GM21360 (cell line): ENCODE data around the gene NFS1.
"Not testable (repeated sequence)": the region's sequence is repeated elsewhere in the genome, so short reads cannot be mapped to it uniquely, and the experiment has no call there.

Source experiments
- ATAC-seq: cut with Tn5 transposase; IDR thresholded peaks from one replicate; pipeline ENCODE4 v1.9.1; 2021; ENCODE audit warnings: mild to moderate bottlenecking, moderate library complexity; ENCODE audit not compliant: unreplicated experiment

Gene NFS1

GRCh38 chr20:35699127-35699956 lies at the start of gene NFS1, which contains the start of gene ROMO1:
Gene NFS1 (minus strand): TSS chr20:35699352. CDS start chr20:35699288, 64 bp downstream.
Gene ROMO1 (plus strand): TSS chr20:35699405. CDS start chr20:35699633, 228 bp downstream.
- peak; percentile 63 for ATAC-seq

- not testable (repeated sequence) for ATAC-seq
Observed at GRCh38 chr20:35744492-35744841, 45.3 kb upstream of the NFS1 start.

DNA sequence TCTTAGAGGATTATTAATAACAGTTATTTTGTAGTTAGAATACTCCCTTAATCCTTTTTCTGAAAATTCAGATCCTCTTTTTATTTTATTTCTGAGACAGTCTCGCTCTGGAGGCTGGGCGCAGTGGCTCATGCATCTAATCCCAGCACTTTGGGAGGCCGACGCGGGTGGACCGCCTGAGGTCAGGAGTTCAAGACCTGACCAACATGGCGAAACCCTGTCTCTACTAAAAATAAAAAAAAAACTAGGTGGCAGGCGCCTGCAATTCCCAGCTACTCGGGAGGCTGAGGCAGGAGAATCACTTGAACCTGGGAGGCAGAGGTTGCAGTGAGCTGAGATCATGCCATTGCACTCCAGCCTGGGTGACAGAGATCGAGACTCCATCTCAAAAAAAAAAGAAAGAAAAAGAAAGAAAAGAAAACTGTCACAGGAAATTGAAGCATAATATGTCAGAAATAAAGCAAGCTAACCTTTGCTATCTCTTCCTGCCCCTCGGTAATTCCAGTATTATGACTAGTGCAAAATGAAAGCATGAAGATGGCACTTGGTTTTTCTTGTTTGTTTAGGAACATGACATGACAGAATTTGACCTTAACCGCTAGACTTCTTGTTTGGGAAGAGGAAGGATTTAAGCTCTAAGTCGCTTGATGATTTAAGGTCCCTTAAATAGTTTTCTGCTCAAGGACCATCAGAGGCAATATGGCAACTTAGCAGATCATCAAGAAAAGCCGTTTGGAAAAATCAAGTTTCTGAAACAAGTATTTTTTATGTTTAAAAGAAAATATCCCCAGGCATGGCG lies 44.7 kb upstream of the NFS1 start:
- ATAC-seq, result no peak

DNA sequence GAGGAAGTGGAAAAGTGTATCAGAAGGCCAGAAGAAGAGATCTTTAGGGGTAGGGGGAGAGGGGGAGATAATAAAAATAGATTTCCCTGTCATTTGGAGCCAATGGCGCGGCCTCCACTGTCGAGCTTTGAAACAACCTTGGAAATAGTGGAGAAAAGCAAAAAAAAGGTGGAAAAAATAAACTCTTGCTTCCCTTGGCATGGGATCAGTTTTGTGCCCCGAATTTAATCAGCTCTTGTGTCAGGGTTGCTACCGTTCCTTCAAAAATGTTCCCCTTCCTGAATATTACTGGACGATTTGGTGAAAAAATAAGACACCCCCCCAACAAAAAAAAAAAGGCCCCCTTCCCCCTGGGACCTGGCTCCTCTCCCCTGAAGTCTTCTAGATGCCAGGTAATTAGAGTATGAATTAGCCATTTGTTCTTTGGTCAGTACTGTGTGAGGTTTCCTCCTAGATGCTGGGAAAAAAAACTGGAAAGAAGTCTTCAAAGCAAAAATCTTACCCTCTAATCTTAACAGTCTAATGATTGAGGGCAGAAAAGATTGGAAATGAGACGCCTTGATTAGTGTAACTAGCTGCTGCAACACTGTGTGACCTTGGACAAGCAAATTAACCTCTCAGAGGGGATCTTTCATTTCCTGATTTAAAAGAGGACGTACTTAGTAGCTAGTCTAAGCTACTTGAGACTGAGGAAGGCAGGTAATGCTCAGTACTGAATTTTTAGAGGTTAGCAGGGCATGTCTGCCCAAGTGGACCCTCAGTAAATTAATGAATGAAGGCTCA lies 43.8 kb upstream of the NFS1 start:
- no peak for ATAC-seq

DNA sequence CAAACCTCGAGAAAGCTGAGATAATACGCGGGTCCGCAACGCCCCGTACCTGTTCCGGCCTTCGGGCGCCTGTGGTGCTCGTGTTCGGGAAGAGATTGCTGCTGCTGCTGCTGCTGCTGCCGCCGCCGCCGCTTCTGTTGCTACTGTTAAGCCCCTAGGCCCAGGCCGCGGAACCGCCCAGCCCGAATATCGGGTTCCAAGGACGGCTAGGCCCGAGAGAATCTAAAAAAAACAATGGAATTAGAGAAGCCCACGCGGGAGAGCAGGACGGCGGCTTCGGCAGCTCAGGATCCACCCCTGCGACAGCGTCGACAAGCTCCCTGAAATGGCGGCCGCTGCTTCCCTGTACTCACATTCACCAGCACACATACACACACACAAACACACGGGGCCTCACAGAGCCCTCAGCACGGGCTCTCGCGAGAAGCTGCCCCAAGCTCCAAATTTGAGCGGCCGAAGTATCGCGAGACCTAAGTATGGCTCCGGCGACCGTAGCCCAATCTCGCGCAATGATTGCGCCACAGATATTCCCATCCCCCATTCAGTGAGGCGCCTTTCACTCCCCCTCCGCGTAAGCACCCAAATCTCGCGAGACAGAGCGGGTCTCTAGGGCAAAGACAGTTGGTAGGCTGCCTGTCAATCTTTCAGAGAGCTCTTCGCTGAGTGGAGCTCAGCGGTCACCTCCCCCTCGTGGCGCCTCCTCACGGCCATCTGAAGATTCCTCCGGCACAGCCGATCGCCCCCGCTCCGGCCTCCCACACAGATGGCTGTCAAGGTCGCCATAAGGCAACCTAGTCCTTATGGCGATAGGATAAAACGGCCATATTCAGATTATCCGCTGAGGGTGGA lies 43.0 kb upstream of the NFS1 start, which contains the start of gene RBM39:
TSS of gene RBM39 (minus strand) at position 369 of the 849 bp plus-strand sequence. CDS start 1,386 bp downstream, outside the sequence.
- peak; percentile 77 for ATAC-seq

GRCh38 chr20:35739294-35740163 lies 40.4 kb upstream of the NFS1 start:
- no peak for ATAC-seq

- ATAC-seq, result no peak
Observed at GRCh38 chr20:35738410-35739179, 39.4 kb upstream of the NFS1 start.

- ATAC-seq, result no peak
Observed at GRCh38 chr20:35737865-35738333, 38.7 kb upstream of the NFS1 start.

- ATAC-seq, result no peak
Observed at GRCh38 chr20:35735826-35736470, 36.8 kb upstream of the NFS1 start.

DNA sequence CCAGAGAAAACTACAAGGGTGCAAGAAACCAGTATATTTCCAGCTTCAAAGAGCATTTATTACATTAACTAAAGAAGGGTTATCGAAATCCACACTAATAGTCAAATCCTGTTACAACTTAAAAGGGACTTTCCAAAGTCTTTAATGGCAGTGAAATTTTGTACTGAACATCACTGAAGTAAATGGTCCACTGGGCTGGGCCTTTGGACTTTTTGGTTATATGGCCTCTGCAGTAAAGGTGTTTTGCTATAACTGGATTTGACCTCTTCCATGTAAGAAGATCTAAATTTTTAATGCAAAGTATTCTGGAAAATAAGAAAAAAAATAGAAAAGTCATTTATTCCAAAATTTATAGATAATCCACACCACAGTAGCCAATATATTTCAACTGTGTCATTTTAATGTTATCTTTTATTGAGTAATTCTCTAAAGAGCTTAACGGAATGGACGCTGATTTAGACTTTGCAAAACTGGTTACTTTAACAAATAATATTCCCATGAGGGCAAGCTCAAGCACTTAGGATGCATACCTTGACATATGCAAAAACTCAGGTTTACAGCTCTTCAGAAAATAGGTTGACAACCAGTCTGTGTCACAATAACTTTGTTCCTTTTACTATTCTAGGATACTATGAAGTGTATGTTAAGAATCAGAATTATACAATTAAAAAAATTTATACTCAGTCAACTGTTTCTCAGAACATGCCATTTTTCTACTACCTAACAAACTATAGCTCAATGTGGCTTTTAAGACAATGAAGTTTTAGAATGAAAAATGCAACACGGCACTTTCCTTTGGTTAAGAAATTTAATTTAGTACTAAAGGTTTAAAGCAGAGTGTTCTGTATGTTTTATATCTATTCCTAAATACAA lies 35.9 kb upstream of the NFS1 start:
- no peak for ATAC-seq

DNA sequence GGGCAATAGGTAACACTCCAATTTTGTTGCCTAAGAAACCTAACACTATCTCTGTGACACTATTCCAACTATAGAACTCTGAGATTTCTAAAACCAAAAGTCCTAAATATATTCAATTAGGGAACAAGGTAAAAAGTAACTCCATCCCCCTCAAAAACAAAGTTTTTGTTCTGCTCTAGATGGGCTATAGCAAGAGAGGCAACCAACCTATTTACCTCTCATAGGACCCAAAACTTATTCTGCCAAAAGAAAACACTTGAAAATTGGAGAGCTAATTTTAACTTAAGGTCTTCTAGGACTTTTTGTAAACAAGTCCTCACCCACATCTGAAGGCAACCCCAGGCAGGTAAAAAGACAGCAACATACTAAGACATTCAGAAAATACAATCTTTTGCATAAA lies 35.2 kb upstream of the NFS1 start:
- no peak for ATAC-seq

- no peak for ATAC-seq
Observed at GRCh38 chr20:35732644-35732982, 33.5 kb upstream of the NFS1 start.

DNA sequence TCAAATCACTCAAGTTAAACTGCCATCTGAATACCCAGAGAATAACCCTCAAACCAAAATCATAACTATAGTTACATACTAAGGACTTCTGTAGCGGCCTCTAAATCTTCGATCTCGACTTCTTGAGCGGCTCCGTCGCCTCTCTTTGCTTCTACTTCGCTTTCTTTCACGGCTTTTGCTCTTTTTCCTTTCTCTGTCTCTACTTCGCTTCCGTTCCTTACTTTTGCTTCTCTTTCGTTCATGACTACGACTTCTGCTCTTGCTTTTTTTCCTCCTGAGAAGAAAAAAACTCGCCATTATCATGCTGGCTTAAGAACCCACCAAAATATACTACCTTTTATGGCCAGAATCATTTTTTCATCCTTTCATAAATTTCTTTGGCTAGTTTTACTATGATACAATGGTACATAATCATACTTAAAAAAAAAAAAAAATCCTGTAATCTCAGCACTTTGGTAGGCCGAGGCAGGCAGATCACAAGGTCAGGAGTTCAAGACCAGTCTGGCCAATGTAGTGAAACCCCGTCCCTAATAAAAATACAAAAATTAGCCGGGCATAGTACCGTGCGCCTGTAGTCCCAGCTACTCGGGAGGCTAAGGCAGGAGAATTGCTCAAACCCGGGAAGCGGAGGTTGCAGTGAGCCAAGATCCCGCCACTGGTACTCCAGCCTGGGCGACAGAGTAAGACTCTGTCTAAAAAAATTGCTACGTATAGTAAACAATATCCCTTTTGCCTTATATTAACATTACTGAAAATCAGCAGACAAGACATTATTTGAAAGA lies 32.9 kb upstream of the NFS1 start:
- ATAC-seq, result no peak

DNA sequence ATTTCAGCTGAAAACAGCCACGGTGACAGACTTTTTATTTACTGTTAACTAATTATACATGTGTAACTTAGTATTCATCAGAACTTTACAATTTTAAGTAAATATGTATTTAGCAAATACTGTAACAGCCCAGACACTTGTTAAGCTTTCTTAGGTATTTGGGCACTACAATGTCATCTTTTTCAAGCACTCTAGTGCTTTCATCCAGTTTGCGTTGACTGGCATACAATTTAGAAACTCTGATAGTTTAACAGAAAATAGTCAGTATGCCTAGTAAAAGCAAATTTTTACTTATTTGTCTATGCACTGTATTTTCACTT lies 32.3 kb upstream of the NFS1 start:
- ATAC-seq, result no peak

- ATAC-seq, result no peak
Observed at GRCh38 chr20:35730583-35731468, 31.7 kb upstream of the NFS1 start.
